Lung (tissue), 12 donors: ENCODE data around the gene CMTM2. TPM values are rescaled to one million over a fixed set of nuclear protein-coding genes. Genes with fewer than 3 reads are reported as not detected.

Experiments
- ATAC-seq: fragments of 200-7000 bp; cut with Tn5 transposase; one replicate; pipeline ENCODE4 v1.9.1; 2020; ENCODE audit warnings: moderate number of reproducible peaks; ENCODE audit not compliant: insufficient read depth, low FRiP score
- DNase-seq, 3 donors: peaks; one replicate each; pipeline ENCODE4 v3.0.0-alpha.2; 2013 to 2017
- H3K27ac ChIP-seq, 2 donors: one replicate each; pipeline ENCODE4 v1.5.1; 2013; ENCODE audit warnings: mild to moderate bottlenecking in 2 of 2, moderate library complexity in 2 of 2, control low read depth in 1 of 2, inconsistent platforms in 1 of 2, low read depth in 1 of 2, low read length in 1 of 2
- H3K27me3 ChIP-seq, 3 donors: one replicate each; pipeline ENCODE4 v1.5.1; 2013; ENCODE audit warnings: low read length in 2 of 3; ENCODE audit not compliant: control insufficient read depth in 3 of 3, insufficient read depth in 3 of 3
- H3K36me3 ChIP-seq, 4 donors: one replicate each; pipeline ENCODE4 v1.5.1; 2013; ENCODE audit warnings: low read length in 4 of 4, mild to moderate bottlenecking in 1 of 4, moderate library complexity in 1 of 4; ENCODE audit not compliant: control insufficient read depth in 4 of 4, insufficient read depth in 4 of 4
- H3K4me1 ChIP-seq, 5 donors: one replicate each; pipeline ENCODE4 v1.5.1; 2013; ENCODE audit warnings: low read length in 5 of 5, mild to moderate bottlenecking in 2 of 5, moderate library complexity in 1 of 5; ENCODE audit not compliant: control insufficient read depth in 5 of 5, insufficient read depth in 5 of 5
- H3K4me3 ChIP-seq: one replicate; pipeline ENCODE4 v1.5.1; 2013; ENCODE audit warnings: mild to moderate bottlenecking, control low read depth, moderate library complexity
- H3K9ac ChIP-seq, 2 donors: one replicate each; pipeline ENCODE4 v1.5.1; 2013; ENCODE audit warnings: low read length in 2 of 2, control low read depth in 1 of 2; ENCODE audit not compliant: insufficient read depth in 1 of 2
- H3K9me3 ChIP-seq, 4 donors: one replicate each; pipeline ENCODE4 v1.5.1; 2013; ENCODE audit warnings: low read length in 3 of 4, mild to moderate bottlenecking in 1 of 4, moderate library complexity in 1 of 4; ENCODE audit not compliant: control insufficient read depth in 4 of 4, insufficient read depth in 3 of 4
- CTCF ChIP-seq: IDR thresholded peaks from 2 replicates; pipeline ENCODE4 v1.5.1; 2012; ENCODE audit warnings: mild to moderate bottlenecking; ENCODE audit errors: control extremely low read depth, extremely low read depth
- WGBS, 2 donors: extraction: QIAGEN DNeasy Blood & Tissue Kit; methylation state at CpG; one replicate each; pipeline ENCODE4 v1.1.7; 2013; 5-methylcytosine and 5-hydroxymethylcytosine counted together
- polyA plus RNA-seq, 2 donors: library from polyadenylated mRNA; stranded (reverse); fragments of 200-250 nt; gene quantifications; one replicate each; pipeline ENCODE4 v1.2.1, GENCODE V29; 2013
- total RNA-seq, 2 donors: library from RNA; depleted of rRNA in 1 of 2; stranded (reverse); fragments of >200 nt in 1 of 2; gene quantifications; one replicate each; pipeline ENCODE4 v1.2.1, GENCODE V29; 2014 to 2021
- donor health status: control.
- donor health status: control.
- donor health status: Bipolar disorder and iron deficiency.
- donor health status: healthy.
- donor health status: DM: yes; HTN: yes; CAD: no.

Gene CMTM2
- total and polyA plus RNA-seq, 4 donors, result 2.0 to 14.1 (median 3.0) TPM

- 1% methylated on average over 48 to 96 of the region's 96 CpGs for WGBS, 2 donors
- Histone ChIP-seq H3K36me3 (peaks cover 0 to 13% (median 3%) of the 10 kb centered on the region in 4 donors), H3K9ac (peak within 1 kb of the TSS in 1 of 2 donors; percentile 86), H3K27ac (peak within 1 kb of the TSS; percentile 80 to 84), H3K27me3 (no peaks in the 10 kb centered on the region), H3K4me3 (peak within 1 kb of the TSS; percentile 64), H3K4me1 (peaks cover 0 to 21% (median 10%) of the 10 kb centered on the region in 5 donors), H3K9me3 (no peaks in the 10 kb centered on the region)
- TF ChIP-seq CTCF, result peak; percentile 39
- DNase-seq, result peak; percentile 91 to 92 (median 91)
- ATAC-seq, result peak; percentile 75
Measured at GRCh38 chr16:66604376-66605176, 25.3 kb downstream of the CMTM2 start, which contains the start of gene CMTM3. TSS of gene CMTM3 (plus strand) at chr16:66604704. CDS start at chr16:66604806, 102 bp downstream.

- WGBS, 2 donors, result 4 to 7% methylated on average over 33 to 61 of the region's 61 CpGs
- peaks cover 0 to 21% (median 10%) of the 10 kb centered on the region in 5 donors for H3K4me1 ChIP-seq
- H3K4me3 ChIP-seq, result peak overlapping the region; percentile 64
- no peaks in the 10 kb centered on the region for H3K27me3 ChIP-seq
- peak overlapping the region in 1 of 2 donors; percentile 23 for H3K9ac ChIP-seq
- no peaks in the 10 kb centered on the region for H3K9me3 ChIP-seq
- TF ChIP-seq CTCF, result no peak
- peaks cover 0 to 21% (median 9%) of the 10 kb centered on the region in 4 donors for H3K36me3 ChIP-seq
- ATAC-seq (peak; percentile 42), DNase-seq (peak; percentile 59 to 66 (median 60))
- H3K27ac ChIP-seq, result peak overlapping the region; percentile 80 to 84
Measured at GRCh38 chr16:66605177-66605978, 26.1 kb downstream of the CMTM2 start.

- Histone ChIP-seq H3K36me3 (peaks cover 0 to 28% (median 12%) of the 10 kb centered on the region in 4 donors), H3K27ac (peak overlapping the region in 1 of 2 donors; percentile 84), H3K4me1 (peaks cover 0 to 21% (median 10%) of the 10 kb centered on the region in 5 donors), H3K4me3 (peak overlapping the region; percentile 64), H3K9ac (peak overlapping the region in 1 of 2 donors; percentile 23), H3K27me3 (no peaks in the 10 kb centered on the region), H3K9me3 (no peaks in the 10 kb centered on the region)
- DNase-seq (no peak), ATAC-seq (no peak)
- WGBS, 2 donors, result 45 to 53% methylated on average over 10 of the region's 10 CpGs
- no peak for TF ChIP-seq CTCF
Measured at GRCh38 chr16:66605979-66606751, 26.9 kb downstream of the CMTM2 start.
